C1 segment of cervical spinal cord (tissue), 14 donors: ENCODE data around the gene UBAC2.

Source experiments
- DNase-seq, 14 donors: peaks; one replicate each; lab custom pipeline; 2025; lab: John Stamatoyannopoulos, UW

Gene UBAC2

DNA sequence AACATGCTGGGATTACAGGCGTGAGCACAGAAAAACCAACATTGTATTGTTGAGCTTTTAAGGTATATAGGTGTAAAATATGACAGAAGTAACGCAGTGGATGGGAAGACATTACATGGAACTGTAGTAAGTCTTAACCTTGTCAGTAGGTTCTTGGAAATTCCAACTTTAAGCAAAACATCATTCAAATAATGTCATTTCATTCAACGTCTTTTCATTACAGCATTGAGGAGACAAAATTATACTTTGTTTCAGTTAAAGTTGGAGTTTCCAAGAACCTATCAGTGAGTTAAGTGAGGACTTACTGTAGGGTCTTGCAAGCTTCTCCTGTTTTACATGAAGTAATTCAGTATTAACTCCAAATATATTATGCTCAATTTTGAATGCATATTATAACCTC, 133.6 kb downstream of the UBAC2 start:
- DNase-seq: no peak

DNA sequence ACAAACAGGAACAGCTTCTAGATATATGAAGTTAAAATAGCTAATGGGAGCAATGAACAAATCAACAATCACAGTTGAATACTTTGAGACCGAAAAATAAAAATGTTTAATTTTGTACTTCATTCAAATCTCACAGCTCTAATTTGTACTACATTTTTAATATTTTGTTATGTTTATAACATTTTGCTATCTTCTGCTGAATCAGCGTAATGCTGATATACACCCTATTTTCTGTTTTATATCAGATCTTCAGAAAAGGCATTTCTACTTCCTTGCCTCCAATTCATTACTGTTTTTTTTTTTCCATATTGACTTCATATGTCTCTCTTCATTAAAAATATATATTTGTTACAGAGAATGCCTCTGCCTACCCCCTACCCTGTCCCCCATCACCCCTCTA, 134.4 kb downstream of the UBAC2 start:
- no peak for DNase-seq

GRCh38 chr13:99335603-99336002, 134.9 kb downstream of the UBAC2 start:
- no peak for DNase-seq

GRCh38 chr13:99339230-99339721, 138.6 kb downstream of the UBAC2 start:
- no peak for DNase-seq

- no peak for DNase-seq
Measured at GRCh38 chr13:99339736-99340397, 139.2 kb downstream of the UBAC2 start.

DNA sequence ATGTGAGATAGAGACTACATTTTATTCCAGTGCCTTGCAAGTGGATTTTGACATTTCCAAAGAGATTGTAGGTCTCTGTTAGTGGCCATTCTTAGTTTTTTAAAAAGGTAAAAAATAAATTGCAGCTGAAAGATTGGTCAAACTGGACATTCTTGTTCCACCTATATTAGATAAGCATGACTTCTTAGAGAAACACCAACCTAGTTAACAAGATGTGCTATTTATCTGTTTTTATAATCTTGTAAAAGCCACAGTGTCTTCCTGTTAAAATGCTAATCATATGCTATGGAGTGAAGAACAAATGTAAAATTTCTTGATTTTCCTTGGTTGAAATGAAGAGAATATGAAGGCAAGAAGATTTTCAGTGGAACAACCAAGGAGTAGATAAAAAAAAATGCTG, 140.0 kb downstream of the UBAC2 start:
- DNase-seq: no peak

DNA sequence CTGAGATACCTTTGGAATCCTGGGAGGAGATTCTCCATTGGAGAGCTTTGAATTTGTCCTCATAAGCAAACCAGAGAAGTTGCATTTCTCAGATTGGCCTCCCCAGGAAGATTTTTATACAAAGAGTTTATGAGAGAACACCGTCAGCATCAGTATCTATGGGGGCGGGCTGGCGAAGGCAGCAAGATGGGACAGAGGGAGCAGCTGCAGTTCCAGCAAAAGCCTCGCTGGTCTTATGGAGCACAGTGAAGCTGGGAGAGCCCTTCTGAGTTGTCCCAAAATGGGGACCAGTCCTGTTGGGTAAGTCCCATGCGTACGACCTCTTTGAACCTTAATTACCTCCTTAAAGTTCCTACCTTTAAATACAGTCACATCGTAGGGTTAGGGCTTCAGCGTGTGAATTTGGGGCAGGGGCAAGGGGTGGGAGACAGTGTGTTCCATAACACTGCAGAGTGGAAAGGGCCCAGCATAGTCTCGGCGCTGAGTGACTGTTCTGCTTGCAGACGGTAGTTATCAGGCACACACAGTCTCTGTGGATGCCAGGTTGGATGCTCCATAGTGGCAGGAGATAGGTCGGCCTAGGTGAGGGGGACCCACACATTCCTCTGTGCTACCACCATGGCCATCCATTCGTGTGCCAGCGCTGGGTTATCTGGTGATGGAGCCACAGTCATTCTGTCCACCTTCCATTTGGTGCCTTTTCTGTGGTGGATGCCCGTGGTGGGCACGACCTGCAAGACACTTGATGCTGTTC, 141.5 kb downstream of the UBAC2 start:
- no peak for DNase-seq

- no peak for DNase-seq
Measured at GRCh38 chr13:99342723-99343315, 142.2 kb downstream of the UBAC2 start.

- DNase-seq: no peak
Measured at GRCh38 chr13:99344610-99345208, 144.1 kb downstream of the UBAC2 start.

DNA sequence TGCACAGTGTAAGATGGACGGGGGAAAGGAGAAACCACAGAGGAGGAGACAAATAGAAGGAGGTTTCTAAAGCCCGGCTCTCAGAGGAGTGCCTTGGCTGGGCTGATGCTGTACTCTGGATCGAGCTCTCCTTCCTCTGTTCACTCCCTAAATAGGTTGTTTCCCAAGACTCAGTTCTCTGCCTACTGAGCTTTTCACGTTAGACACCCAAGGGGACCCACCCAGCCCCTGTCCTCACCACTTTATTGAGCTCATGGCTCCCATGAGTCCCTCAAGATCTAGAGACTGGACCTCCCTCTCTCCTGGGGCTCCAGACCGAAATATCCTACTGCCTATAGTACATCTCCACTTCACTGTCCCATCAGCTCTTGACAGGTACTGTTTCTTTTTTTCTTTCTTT, 144.7 kb downstream of the UBAC2 start:
- no peak for DNase-seq

DNA sequence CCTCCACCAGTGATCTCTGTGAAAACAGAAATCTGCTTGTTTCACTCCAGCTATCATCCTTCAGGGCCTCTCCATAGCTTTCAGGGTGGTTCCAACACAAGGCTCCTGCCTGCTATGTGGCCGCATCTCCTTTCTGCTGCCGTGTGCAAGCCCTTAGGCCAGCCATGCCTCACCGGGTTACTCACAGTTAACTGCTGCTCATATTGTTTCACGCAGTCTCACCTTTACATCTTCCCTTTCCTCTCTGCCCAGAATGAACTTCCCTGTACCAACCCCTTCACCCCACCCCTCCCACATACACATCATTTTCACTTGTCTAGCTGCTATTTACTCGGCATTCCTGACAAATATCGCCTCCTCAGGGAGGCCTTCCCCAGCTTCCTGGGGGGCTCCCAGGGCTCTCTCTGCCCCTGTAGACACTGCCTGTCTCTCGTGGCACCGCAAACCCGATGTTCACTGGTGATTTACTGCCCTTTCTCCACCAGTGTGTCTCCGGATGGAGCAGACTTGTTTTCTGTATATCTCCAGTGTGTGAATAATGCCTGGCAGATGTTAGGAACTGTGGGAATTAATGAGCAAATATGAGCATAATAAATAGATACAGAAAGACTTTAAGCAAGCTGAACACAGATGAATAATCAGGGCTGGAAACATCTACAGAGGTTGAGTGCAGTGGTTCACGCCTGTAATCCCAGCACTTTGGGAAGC, 145.8 kb downstream of the UBAC2 start:
- no peak for DNase-seq

DNA sequence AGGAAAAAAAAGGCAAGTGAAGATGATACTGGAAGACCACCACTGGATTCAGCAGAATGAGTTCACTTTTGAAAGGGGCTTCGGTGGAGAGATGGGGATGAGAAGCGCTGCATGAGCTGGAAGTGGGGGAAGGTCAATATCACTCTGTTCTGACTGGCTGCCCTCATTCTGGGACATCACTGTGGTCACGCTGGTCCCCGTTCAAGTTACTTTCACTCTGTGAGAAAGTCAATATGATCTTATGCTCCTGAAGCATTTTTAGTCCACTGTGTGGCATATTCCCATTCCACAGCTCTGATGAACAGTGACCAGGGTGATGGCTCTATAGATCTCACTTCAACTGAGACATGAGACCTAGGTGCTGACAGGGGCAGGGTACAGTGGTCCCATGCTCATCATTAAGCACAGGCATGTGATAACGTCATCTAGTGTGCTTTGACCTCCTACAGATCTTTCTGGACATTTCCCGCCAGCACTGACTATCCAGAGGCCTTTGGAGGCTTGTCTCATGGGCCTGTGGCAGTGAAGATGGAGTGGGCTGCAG, 146.8 kb downstream of the UBAC2 start:
- DNase-seq: no peak

- no peak for DNase-seq
Measured at GRCh38 chr13:99347911-99348451, 147.3 kb downstream of the UBAC2 start.

- no peak for DNase-seq
Measured at GRCh38 chr13:99350191-99350590, 149.5 kb downstream of the UBAC2 start.

- DNase-seq: no peak
Measured at GRCh38 chr13:99351772-99352171, 151.1 kb downstream of the UBAC2 start.

DNA sequence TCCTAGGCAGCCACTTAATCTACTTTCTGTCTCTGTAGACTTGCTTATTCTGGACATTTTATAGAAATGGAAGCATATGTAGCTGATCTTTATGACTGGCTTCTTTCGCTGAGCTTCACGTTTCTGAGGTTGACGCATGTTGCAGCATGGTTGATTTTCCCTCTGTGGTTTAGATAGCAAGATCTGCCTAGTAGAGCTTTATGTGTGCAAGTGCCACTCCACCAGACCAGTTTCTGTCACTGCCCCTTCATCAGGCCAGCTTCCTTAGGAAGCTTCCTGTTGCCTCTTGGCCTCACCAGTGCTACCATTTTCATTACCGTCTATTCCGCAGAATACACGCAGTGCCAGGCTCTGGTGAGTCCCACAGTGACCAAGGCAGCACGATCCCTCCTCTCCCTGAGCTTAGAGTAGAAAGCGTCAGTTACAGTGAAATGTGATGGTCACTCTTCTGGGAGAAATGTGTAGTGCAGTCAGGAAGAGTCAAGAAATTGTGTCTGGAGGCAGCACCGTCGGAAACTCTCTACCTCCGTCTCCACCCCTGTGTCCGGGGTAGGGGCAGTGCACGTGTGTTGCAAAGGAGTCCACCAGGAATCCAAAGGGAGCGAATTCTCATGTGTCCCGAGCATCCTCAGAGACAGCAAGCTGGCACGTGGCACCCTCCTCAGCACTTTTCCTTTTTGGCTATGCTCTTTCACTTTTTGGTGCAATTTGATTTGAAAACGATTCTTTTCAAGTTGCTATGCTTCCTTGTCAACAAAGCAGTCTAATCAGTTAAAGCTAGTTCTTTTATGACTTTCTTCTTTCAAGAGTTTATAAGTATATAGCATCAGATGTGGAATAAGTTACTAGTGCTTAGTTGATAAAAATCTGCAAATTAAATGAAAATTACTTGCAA, 151.9 kb downstream of the UBAC2 start:
- DNase-seq: no peak

DNA sequence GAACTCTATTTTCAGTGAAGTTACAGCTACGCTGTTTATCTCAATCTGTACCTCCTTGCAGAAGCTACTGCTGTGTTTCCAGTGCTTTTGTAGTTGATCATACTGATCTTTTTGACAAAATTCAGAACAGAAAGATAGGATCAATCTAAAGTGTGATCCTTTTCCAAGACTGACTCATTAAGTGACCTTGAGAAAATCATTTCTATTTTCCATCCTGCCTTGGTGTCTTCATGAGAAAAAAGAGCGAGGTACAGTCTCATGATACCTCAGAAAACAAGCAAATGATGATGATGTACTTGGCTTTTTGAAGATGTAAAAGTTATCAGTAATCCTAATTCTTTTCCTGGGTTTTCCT, 152.6 kb downstream of the UBAC2 start:
- no peak for DNase-seq

DNA sequence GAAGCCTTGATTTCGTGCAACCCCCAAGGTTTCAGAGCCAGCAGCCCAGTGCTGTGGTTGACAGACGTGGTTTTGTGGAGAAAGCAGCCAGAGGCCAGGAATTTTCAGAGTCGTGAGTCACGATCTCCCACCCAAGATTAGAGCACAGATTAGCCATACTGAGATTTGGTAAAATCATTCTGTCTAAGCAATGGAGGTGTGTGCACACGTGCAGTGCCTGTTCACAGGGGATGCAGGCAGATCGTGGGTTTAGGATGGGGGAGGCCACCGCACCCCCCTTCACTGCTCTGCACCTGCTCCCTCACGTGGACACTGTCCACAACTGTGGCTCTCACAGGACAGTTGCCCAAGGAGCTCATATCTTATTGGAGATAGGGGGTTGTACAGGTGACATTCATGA, 153.2 kb downstream of the UBAC2 start:
- no peak for DNase-seq

DNA sequence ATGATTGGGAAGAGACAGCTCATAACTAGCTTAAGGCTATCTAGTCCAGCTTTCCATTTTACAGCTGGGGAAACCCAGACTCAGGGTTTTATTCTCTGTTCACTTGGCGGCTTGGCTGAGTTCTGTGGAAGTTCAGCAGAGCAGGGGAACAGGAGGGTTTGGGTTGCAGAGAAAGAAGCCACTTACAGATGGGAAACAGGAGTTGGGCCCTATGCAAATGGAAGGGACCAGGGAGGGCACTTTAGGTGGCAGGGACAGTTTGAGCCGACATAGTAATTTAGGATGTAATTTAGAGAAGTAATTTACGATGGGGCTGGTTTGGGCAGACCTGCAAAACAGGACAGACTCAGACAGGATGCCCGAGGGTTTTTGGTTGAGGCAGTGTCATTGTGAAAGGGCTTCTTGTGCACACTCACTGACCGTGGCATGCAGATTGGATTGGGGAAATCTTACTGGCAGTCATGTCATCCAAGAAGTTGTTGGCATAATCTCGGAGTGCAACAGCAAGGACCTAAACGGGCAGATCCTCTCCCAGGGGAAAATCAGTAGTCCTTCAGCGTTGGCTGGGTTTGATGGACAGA, 153.8 kb downstream of the UBAC2 start:
- no peak for DNase-seq
